ENCODE measurements around the gene ZNF414. TPM values are rescaled to one million over a fixed set of nuclear protein-coding genes. Genes with fewer than 3 reads are reported as not detected.

ZNF414 gene
- total RNA-seq, 1 donor from 2014 or later, result 22.9 TPM

GRCh38 chr19:8552810-8553209 is 38.8 kb upstream of the ZNF414 start:
- H3K27ac Mint-ChIP-seq (ENCODE audit: unreplicated experiment), result peak overlapping the region; percentile 12
- no peak for TF ChIP-seq CTCF (IDR thresholded peaks at IDR 0.05; ENCODE audit: unreplicated experiment)
- peak overlapping the region; percentile 66 for H3K4me3 Mint-ChIP-seq (ENCODE audit: unreplicated experiment)
- DNase-seq (ENCODE audit: low spot score), result peak; percentile 17
- peaks cover 8% of the 10 kb centered on the region for H3K4me1 Mint-ChIP-seq (ENCODE audit: unreplicated experiment)
- H3K36me3 Mint-ChIP-seq (ENCODE audit: low read depth, unreplicated experiment), result peaks cover 16% of the 10 kb centered on the region
- peaks cover 4% of the 10 kb centered on the region for H3K27me3 Mint-ChIP-seq (ENCODE audit: unreplicated experiment)
- H3K9me3 Mint-ChIP-seq (ENCODE audit: unreplicated experiment), result no peaks in the 10 kb centered on the region

- no peak overlapping the region for H3K4me3 Mint-ChIP-seq (ENCODE audit: unreplicated experiment)
- no peak for TF ChIP-seq CTCF (IDR thresholded peaks at IDR 0.05; ENCODE audit: unreplicated experiment)
- H3K27ac Mint-ChIP-seq (ENCODE audit: unreplicated experiment), result no peak overlapping the region
- peaks cover 19% of the 10 kb centered on the region for H3K36me3 Mint-ChIP-seq (ENCODE audit: low read depth, unreplicated experiment)
- H3K27me3 Mint-ChIP-seq (ENCODE audit: unreplicated experiment), result peaks cover 3% of the 10 kb centered on the region
- DNase-seq (ENCODE audit: low spot score), result no peak
- no peaks in the 10 kb centered on the region for H3K9me3 Mint-ChIP-seq (ENCODE audit: unreplicated experiment)
- peaks cover 8% of the 10 kb centered on the region for H3K4me1 Mint-ChIP-seq (ENCODE audit: unreplicated experiment)
Measured at GRCh38 chr19:8550070-8550469, 36.1 kb upstream of the ZNF414 start.

- H3K4me1 Mint-ChIP-seq (ENCODE audit: unreplicated experiment), result no peaks in the 10 kb centered on the region
- no peak for DNase-seq (ENCODE audit: low spot score)
- no peak overlapping the region for H3K27ac Mint-ChIP-seq (ENCODE audit: unreplicated experiment)
- peaks cover 3% of the 10 kb centered on the region for H3K27me3 Mint-ChIP-seq (ENCODE audit: unreplicated experiment)
- TF ChIP-seq CTCF (IDR thresholded peaks at IDR 0.05; ENCODE audit: unreplicated experiment), result no peak
- H3K4me3 Mint-ChIP-seq (ENCODE audit: unreplicated experiment), result no peak overlapping the region
- peaks cover 13% of the 10 kb centered on the region for H3K36me3 Mint-ChIP-seq (ENCODE audit: low read depth, unreplicated experiment)
- no peaks in the 10 kb centered on the region for H3K9me3 Mint-ChIP-seq (ENCODE audit: unreplicated experiment)
Measured at GRCh38 chr19:8545743-8546142, 31.8 kb upstream of the ZNF414 start.

GRCh38 chr19:8544168-8544567 is 30.2 kb upstream of the ZNF414 start:
- H3K9me3 Mint-ChIP-seq (ENCODE audit: unreplicated experiment), result no peaks in the 10 kb centered on the region
- DNase-seq (ENCODE audit: low spot score), result no peak
- H3K27ac Mint-ChIP-seq (ENCODE audit: unreplicated experiment), result no peak overlapping the region
- TF ChIP-seq CTCF (IDR thresholded peaks at IDR 0.05; ENCODE audit: unreplicated experiment), result no peak
- no peak overlapping the region for H3K4me3 Mint-ChIP-seq (ENCODE audit: unreplicated experiment)
- H3K36me3 Mint-ChIP-seq (ENCODE audit: low read depth, unreplicated experiment), result peaks cover 13% of the 10 kb centered on the region
- peaks cover 3% of the 10 kb centered on the region for H3K27me3 Mint-ChIP-seq (ENCODE audit: unreplicated experiment)
- H3K4me1 Mint-ChIP-seq (ENCODE audit: unreplicated experiment), result no peaks in the 10 kb centered on the region

- peaks cover 4% of the 10 kb centered on the region for H3K27me3 Mint-ChIP-seq (ENCODE audit: unreplicated experiment)
- TF ChIP-seq CTCF (IDR thresholded peaks at IDR 0.05; ENCODE audit: unreplicated experiment), result no peak
- no peaks in the 10 kb centered on the region for H3K4me1 Mint-ChIP-seq (ENCODE audit: unreplicated experiment)
- peaks cover 4% of the 10 kb centered on the region for H3K36me3 Mint-ChIP-seq (ENCODE audit: low read depth, unreplicated experiment)
- no peaks in the 10 kb centered on the region for H3K9me3 Mint-ChIP-seq (ENCODE audit: unreplicated experiment)
- H3K27ac Mint-ChIP-seq (ENCODE audit: unreplicated experiment), result no peak overlapping the region
- DNase-seq (ENCODE audit: low spot score), result no peak
- no peak overlapping the region for H3K4me3 Mint-ChIP-seq (ENCODE audit: unreplicated experiment)
Measured at GRCh38 chr19:8539621-8540149, 25.7 kb upstream of the ZNF414 start.
